ENCODE data around the gene NFAT5.
"Not testable (repeated sequence)": the region's sequence is repeated elsewhere in the genome, so short reads cannot be mapped to it uniquely, and the experiment has no call there.

Gene NFAT5

DNA sequence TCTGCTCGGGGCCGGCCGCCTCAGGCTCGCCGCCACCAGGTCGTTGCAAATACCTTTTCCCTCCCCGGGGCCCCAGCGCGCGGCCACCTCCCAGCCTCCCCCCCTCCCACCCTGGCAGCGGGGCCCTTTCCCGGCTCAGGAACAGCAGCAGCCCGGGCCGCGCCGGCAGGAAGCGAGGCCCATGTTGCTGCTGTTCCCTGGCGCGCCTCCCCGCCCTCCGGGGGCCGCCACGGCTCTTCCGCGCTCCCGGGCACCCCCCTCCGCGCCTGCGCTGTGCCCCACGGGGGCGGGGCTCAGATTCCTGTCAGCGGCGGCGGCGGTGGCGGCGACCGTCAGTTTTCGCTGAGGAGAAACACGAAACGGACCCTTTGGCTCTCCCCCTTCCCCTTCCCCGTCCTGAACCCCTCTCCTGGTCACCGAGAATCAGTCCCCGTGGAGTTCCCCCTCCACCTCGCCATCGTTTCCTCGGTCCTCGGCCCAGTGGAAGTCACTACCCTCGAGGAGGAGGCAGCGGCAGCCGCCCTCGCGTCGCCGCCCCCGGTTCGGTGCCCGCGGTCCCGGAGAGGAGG lies at the start of gene NFAT5:
Gene NFAT5, plus strand, starts transcription at position 296 of the 569 bp plus-strand sequence. CDS start 336 bp downstream, outside the sequence.
- DNase-seq = peak; percentile 89

GRCh38 chr16:69517914-69518313 lies 47.9 kb upstream of the NFAT5 start:
- not testable (repeated sequence) for DNase-seq

DNA sequence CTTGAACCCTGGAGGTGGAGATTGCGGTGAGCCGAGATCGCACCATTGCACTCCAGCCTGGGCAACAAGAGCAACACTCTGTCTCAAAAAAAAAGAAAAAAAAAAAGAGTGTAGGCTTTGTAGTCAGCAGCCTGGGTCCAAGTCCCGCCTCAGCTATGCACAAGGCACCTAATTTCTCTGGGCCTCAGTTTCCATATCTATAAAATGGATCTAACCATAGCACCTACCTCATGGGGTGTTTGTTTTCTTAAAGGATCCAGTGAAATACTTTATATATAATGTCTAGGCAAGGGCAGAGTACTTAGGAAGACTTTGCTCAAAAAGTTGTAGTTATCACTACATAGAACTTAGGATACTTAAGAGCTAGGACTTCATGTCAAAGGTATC lies 45.4 kb upstream of the NFAT5 start:
- no peak for DNase-seq

GRCh38 chr16:69520800-69521602 lies 44.8 kb upstream of the NFAT5 start:
- DNase-seq = no peak

- DNase-seq = no peak
Measured at GRCh38 chr16:69522041-69522578, 43.7 kb upstream of the NFAT5 start.

DNA sequence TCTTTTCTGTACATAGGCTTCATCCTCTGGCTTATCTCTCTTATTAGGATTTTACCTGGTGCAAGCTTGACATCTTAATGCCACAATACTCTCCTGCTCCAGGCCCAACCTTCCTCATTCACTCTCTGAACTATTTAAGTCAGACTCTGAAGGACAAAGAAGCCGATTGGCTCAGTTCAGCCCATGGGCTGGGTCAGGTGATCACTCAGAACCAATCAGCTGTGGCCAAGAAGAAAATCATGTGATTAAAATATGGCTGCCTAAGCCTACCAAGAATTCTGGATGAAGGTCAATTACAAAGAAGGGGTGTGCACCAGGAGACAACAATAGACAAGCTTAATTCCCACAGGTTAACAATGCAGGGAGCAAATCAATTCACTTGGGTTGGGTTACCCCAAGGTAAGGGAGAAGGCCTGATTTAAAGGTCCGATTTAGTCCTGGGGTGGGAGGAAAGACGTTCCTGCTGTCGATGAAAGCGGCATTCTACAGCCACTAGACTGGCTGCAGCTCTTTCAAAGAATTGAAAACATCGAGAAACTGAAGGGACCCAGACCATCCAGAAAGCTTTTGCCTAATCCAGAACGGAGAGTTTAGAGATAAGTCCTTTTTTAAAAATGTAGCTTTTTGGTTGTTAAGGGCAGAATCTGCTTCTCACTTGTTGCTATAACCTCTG lies 42.9 kb upstream of the NFAT5 start:
- DNase-seq = no peak

- DNase-seq = no peak
Measured at GRCh38 chr16:69523566-69524305, 42.0 kb upstream of the NFAT5 start.

DNA sequence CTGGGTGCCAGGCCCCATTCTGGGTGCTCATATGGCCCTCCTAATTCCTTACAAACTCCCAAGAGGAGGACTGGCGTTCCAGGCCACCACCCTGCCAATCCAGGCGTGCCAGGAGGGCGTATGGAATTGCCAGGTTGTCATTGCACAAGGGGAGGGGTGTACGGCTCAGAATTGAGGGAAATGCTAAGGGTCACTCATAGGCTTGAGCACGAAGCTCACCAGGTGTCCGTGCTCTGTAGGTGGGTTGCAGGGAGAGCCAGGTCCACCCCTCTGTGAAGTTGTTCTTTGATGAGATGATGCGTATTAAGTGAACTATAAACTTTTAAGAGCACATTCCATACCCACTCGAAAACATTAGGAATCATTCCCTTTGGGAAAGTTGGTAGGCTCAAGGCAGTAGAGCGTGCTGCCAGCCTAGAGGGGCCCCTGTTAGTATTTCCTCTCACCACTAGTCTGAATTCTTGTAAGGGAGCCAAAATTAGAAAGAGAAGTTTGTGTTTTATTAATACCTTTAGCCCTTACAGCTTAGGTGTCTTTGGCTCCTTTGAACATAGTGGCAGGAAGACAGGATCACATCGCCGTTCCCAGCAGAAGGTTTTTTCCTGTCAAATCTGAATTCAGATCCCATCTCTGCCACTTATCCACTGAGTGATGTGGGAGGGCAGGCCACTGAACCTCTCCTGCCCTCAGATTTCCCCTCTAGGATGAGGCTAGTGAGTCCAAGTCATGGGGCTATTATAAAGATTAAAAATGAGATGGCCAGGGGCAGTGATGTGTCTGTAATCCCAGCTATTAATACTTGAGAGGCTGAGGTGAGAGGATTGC lies 38.7 kb upstream of the NFAT5 start:
- DNase-seq = no peak

DNA sequence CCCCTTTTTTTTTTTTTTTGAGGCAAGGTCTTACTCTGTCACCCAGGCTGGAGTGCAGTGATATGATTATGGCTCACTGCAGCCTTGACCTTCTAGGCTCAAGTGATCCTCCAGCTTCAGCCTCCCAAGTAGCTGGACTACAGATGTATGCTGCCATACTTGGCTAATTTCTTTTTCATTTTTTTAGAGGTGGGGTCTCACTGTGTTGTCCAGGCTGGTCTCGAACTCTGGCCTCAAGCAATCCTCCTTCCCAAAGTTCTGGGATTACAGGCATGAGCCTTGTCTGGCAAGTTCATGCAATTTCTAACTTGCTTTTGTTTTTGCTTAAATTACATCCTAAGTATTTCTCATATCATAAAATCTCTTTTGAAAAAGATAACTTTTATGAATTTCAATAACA lies 33.8 kb upstream of the NFAT5 start:
- DNase-seq = no peak

DNA sequence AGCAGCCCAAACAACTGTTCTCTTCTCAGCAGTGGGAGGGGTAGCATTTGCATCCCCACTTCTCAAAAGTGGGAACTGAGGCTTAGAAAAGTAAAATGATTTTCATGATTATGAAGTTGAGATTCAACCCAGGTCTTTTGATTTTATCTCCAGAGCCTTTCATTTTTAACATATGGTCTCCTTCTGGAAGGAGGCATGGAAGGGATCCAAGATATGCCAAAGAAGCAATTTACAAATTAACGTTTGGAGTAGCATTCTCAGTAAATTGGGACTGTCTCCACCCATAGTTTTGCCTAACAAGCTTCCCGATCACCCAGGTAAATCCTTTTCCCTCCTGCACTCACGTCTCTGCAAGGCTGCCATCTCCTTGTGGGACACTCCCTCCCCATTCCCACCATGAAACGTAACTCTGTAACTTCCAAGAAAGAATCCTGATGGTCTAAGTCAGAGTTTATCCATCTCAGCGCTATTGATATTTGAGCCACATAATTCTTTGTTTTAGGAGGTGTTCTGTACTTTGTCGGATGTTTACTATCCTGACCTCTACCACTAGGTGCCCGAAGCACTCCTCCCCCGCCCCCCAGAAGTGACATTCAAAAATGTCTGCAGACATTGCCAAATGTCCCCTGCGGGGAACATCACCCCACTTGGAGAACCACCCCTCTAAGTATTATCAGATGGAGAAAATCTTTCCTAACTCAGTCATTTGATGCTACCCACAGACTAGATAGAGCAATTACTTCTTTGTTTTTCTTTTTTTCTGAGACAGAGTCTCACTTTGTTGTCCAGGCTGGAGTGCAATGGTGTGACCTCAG lies 32.9 kb upstream of the NFAT5 start:
- no peak for DNase-seq

DNA sequence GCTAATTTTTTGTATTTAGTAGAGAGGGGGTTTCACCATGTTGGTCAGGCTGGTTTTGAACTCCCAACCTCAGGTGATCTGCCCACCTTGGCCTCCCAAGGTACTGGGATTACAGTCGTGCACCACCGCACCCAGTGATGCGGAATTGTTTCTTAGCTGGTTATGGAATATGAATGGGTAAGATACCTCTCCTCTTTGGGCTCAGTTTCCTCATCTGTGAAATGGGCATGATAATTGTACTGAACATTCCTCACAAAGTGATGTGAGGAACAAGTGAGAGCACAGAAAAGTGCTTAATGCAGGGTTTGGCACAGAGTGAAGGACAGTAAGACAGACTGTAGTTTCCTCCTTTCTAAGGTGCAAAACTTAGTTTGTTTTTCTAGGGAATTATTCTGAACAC lies 31.0 kb upstream of the NFAT5 start:
- DNase-seq = no peak

DNA sequence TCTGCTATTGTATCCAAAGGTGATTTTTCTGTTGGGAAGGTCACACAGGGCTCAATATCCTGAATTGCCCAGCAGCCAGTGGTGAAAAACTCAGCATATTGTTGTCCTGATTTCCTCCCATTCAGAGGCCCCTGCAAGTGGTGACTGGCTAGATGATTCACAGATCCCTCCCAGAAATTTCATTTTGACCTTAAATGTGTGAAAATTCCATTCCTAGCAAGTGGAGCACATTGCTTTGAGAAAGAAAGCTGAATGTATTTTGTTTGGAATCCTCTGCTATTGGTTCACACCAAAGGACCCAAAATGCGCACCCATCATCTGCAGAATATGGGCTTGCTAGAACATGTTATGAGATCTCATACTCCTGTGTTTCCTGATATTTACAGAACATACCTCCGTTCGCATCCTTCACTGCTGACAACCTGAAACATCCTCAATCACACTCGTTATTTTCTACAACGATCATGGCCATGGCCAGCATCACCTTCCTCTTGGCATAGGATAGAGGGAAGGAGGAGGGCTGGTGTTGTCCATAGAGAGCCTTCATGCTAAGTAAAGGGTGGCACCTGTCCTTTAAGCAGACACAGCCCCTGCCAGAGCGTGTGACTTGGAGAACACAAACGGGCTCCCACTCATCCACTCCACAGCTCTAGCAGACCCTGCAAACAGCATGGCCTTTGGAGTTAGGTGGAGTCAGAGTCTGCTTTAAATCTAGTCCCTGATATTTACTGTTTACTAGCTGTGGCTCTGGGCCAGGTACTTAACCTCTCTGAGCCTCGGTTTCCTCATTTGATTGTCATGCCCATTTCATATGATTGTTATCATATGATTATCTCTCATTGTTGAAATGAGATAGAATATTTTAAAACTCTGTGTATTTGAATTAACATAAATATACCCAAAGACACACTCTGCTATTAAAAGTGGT lies 30.4 kb upstream of the NFAT5 start:
- DNase-seq = no peak

GRCh38 chr16:69537706-69538080 lies 28.1 kb upstream of the NFAT5 start:
- no peak for DNase-seq

DNA sequence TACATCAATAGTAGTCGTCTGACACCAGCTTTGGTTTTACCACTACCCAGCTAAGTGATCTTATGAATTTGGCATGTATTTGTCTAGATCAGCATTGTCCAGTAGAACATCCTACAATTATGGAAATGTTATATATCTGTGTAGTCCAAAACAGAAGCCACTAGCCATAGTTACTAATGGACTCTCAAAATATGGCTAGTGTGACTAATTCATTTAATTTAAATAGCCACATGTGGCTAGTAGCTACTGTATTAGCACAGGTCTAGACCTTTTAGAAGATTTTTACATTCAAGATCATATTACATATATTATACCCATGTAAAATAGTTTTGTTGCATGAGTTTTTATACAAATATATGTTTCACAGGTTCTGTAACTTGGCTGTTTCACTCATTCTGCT lies 27.0 kb upstream of the NFAT5 start:
- DNase-seq = no peak

DNA sequence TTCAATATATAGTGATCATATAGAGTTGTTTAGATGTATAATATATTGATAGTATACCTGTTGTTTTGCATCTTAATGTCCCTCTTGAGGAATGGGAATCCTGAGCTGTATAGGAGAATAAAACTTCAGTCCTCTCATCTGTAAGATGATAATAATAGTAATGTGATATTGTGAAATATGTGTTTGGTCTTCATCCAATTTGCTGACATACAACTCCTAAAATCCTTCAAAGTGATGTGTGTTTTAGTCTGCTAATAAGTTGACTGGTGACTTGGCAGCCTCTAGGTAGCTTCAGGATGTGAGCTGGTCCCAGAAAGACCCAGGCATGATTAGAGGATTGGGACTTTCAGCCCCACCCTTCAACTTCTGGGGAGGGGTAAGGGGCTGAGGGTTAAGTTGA lies 22.8 kb upstream of the NFAT5 start:
- DNase-seq = no peak

DNA sequence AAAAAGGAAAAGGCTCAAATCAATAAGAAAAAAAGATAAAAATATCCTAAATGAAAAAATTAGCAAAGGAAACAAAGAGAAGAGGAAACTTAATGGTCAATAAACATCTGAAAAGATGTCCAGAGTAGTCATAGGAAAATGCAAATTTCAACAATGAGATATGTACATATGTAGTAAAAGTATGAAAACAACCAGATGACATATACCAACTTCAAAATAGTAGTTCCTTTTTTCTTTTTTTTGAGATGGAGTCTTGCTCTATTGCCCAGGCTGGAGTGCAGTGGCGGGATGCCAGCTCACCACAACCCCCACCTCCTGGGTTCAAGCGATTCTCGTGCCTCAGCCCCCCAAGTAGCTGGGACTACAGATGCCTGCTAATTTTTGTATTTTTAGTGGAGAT lies 21.7 kb upstream of the NFAT5 start:
- no peak for DNase-seq

DNA sequence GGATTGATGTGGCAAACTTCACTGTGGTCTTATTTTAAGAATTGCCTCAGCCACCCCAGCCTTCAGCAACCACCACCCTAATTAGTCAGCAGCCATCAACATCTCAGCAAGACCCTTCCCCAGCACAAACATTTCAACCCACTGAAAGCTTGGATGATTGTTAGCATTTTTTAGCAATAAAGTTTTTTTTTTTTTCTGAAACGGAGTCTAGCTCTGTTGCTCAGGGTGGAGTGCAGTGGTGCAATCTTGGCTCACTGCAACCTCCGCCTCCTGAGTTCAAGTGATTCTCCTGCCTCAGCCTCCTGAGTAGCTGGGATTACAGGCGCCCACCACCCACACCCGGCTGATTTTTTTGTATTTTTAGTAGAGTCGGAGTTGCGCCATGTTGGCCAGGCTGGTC lies 19.1 kb upstream of the NFAT5 start:
- DNase-seq = not testable (repeated sequence)

DNA sequence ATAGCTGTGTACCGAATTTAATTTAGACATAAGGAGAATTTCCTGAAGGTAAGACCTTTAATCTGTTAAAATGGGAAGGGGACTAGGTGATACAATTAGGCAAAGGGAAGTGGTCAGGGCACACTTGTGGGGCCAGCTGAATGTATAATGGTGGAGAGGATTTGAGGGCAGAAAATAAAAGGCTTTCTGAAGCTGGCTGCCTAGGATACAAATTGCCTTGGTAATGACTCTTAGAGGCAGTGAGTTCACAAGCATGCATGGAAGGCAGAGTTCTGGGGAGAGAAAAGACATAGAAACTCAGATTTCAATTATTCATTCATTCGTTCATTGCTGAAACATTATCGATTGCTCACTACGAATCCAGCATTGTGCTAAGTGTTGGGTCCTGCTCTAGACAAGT lies 12.4 kb upstream of the NFAT5 start:
- peak; percentile 2 for DNase-seq

GRCh38 chr16:69554495-69554894 lies 11.3 kb upstream of the NFAT5 start:
- DNase-seq = no peak

GRCh38 chr16:69555437-69555836 lies 10.3 kb upstream of the NFAT5 start:
- DNase-seq = no peak
